Stimulated activated naive CD4-positive, alpha-beta T cell treated with Interleukin-2 at 50 U/mL for 16 hours (primary cell): ENCODE results near the gene ZKSCAN1.

ENCODE experiments used
- DNase-seq: peaks from one replicate; lab custom pipeline; 2025; lab: John Stamatoyannopoulos, UW

ZKSCAN1 gene

DNA sequence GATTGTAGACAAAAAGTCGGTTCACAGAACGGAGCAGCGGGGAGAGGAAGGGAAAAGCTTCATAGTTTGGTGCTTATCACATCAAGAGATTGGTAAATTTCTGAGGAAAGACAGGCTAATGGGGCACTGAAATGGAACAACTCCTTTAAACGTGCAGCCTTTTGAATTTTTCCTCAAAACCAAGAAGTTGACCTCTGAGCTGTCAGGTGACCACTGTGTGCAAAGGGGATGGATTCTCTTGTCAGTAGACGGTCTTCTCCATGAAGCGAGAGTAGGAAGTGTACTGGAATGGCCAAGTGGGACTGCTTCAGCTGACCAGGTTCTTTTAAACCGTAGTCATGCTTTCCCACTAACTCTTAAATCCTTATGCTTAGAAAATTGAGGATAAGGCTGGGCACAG, 22.9 kb downstream of the ZKSCAN1 start:
- DNase-seq, result no peak

DNA sequence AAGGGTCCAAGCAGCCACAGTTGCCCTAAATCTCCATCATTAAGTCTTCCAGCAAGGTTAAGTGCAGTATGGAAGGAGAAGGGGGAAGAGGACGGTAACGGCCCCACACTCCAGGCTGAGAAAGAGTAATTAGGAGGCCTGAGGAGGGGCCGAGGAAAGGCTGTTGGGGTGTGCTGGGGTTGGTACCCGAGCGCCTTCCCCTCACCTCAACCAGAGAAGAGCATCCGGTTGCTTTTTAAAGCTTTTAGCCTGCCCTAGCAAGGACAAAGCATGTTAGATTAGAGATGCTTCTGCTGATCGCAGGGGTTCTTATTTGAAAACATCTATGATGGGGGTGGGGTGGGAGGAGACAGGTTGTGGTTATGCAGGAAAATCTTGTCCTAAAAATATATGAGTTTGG, 25.2 kb downstream of the ZKSCAN1 start:
- DNase-seq, result no peak

DNA sequence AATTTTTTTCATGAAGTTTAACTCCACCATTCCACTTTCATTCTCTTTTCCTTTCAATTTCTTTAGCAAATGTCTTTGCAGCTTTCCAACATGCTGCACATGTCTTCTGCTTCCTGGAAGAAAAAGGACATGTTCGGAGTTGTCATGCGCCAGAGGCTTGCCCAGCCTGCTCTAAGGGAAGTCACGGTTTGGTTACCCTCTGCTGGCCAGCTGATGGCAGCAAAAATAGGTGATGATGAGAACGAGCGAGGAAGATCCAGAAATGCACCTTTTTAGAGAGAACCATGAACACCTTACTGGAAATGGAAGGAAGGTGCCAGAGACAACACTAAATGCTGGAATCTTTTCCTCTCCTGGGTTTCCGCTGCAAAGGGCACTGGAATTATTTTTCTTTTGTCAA, 29.3 kb downstream of the ZKSCAN1 start:
- DNase-seq, result no peak

DNA sequence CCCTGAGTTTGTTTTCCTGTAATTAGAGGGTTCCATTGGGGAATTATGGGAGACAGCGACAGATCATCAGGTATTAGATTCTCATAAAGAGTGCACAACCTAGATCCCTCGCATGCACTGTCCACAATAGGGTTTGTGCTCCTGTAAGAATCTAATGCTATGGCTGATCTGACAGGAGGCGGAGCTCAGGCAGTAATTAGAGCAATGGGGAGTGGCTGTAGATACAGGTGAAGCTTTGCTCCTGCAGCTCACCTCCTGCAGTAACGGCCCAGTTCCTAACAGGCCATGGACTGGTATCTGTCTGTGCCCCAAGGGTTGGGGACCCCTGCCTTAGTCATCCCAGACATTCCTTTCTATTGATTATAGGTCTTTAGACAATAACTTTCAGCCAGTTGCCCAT, 33.3 kb downstream of the ZKSCAN1 start:
- no peak for DNase-seq

DNA sequence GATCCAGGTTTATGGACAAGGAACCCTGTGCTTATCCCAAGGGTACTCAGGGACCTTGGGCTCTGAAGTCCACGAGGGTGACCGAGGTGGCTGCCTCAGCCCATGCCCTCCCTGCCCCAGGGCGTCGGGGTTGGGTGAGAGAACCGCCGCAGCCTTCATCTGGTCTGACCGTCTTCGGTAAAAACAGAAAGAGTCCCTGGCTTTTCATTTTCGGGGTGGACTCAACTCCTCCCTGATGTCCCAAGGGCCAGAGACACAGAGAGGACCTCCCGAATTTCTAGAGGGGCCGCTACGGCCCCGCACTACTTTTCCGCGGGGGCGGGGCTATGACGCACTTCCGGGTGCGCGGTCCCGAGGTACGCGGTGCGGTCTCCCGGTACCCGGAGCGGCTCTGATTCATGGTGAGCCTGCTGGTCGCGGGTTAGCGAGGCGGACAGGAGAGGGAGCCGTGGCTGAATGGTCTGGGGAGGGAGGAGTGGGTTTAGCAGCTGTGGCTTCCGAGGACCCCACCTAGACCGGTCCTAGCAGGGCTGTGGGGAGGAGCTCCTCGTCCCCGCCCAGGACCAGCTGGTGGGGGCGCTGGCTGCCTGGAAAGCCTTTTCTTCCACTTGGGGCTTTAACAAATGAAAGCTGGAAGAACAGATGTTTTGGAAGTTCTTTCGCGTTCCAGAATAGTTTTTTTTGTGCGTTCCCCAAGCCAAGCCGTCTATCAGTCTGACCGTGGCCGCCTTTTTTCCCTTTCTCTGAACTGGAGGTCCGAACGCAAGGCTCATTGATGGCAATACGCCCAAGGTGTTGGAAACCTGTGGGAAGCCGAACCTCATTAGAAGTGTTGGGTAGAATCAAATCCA, 34.3 kb downstream of the ZKSCAN1 start, which contains the start of gene ZSCAN21:
TSS of gene ZSCAN21 (plus strand) at position 334 of the 851 bp plus-strand sequence. CDS start 7,233 bp downstream, outside the sequence.
- peak; percentile 77 for DNase-seq

DNA sequence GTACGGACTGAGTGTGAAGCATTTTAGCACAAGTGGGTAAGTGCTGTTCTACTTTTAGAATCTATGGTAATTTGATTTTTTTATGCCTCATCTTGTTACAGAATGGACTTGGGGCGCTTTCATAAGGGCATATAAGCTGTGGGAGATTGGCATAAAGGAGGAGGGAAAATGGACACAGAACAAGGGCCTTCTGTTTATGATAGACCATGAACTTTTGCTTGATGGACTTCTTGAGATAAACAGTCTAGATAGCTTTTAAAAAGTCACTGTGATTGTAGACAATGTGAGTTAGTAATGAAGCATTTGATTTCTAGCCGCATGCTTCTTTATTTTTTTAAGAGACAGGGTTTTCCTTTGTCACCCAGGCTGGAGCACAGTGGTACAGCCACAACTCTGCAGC, 36.2 kb downstream of the ZKSCAN1 start:
- DNase-seq, result no peak

DNA sequence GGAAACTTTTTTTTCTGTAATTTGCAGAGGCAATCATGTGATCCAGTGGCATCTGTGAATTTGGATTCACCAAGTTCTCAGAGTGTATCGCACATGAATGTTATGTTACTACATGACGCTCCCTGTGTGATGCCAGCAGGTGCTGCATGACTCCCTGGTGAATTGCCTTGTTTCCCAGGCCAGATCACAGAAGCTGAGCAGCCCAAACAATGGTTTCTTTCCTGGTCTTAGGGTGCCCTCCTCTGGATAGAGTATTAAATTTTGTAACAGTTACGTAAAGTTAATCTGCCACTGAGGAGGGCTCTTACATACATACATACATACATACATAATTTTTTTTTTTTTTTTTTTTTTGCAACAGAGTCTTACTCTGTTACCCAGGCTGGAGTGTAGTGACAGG, 37.8 kb downstream of the ZKSCAN1 start:
- DNase-seq, result no peak

DNA sequence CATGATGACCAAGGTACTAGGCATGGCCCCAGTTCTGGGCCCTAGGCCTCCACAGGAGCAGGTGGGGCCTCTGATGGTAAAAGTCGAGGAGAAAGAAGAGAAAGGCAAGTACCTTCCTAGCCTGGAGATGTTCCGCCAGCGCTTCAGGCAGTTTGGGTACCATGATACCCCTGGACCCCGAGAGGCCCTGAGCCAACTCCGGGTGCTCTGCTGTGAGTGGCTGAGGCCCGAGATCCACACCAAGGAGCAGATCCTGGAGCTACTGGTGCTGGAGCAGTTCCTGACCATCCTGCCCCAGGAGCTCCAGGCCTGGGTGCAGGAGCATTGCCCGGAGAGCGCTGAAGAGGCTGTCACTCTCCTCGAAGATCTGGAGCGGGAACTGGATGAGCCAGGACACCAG, 41.6 kb downstream of the ZKSCAN1 start:
- no peak for DNase-seq

DNA sequence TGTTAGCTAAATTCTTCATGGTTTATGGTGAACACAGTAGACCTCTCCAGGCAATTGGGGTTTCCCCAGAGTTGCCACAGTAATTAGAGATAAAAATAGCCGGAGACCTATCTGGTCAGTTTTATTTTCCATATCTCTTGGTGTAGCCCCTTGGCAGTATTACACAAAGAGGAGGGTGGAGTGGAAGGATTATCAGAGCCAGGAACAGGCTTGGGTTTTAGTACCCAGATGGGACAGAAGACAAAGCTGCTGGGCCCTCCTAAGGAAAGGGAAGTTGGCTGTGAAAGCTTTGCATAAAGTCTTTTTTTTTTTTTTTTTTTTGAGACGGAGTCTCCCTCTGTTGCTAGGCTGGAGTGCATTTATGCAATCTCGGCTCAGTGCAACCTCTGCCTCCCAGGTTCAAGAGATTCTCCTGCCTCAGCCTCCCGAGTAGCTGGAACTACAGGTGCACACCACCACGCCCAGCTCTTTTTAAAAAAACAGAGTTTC, 43.9 kb downstream of the ZKSCAN1 start:
- no peak for DNase-seq

DNA sequence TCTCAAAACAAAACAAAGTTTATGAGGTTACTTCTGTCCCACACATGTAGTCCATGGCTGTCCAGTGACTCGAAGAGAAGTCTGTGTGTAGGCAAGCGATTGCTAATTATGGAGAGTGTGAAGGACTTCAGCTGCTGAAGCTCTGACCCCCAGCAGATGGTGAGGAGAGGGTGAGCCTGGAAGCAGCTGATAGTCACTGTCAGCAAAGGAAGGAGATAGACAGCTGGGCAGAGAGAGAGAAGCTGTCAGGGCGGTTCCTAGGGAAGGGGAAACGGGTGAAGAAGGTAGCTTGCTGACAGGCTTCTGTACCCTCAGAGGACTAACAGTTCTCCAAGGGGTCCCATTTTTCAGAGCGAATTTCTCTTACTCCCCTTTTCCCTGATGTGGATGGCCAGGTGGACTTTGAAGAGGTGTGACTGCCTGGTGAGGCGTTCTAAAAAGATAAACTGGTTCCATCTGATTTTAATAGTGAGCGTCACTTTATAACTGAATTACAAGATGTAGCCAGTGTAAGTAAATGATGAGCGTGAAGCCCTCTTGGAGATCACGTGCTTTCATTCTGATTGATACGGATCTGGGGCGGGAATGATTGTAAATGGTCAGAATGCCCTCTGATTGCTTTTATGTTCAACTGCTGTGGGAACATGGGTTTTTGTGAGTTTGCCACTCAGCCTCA, 46.3 kb downstream of the ZKSCAN1 start:
- DNase-seq, result no peak

DNA sequence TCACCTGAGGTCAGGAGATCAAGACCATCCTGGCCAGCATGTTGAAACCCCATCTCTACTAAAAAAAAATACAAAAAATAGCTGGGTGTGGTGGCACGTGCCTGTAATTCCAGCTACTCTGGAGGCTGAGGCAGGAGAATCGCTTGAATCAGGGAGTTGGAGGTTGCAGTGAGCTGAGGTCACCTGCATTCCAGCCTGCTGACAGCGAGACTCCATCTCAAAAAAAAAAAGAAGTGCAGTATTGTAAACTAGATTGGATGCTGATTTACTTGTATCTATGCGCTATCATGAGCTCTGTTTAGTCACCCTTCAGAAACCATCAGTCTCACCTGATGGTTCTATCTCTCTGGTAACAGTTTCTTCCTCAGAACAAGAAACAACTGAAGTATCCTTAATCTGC, 48.0 kb downstream of the ZKSCAN1 start:
- no peak for DNase-seq

DNA sequence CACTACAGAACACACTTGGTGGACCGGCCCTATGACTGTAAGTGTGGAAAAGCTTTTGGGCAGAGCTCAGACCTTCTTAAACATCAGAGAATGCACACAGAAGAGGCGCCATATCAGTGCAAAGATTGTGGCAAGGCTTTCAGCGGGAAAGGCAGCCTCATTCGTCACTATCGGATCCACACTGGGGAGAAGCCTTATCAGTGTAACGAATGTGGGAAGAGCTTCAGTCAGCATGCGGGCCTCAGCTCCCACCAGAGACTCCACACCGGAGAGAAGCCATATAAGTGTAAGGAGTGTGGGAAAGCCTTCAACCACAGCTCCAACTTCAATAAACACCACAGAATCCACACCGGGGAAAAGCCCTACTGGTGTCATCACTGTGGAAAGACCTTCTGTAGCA, 48.8 kb downstream of the ZKSCAN1 start:
- no peak for DNase-seq

DNA sequence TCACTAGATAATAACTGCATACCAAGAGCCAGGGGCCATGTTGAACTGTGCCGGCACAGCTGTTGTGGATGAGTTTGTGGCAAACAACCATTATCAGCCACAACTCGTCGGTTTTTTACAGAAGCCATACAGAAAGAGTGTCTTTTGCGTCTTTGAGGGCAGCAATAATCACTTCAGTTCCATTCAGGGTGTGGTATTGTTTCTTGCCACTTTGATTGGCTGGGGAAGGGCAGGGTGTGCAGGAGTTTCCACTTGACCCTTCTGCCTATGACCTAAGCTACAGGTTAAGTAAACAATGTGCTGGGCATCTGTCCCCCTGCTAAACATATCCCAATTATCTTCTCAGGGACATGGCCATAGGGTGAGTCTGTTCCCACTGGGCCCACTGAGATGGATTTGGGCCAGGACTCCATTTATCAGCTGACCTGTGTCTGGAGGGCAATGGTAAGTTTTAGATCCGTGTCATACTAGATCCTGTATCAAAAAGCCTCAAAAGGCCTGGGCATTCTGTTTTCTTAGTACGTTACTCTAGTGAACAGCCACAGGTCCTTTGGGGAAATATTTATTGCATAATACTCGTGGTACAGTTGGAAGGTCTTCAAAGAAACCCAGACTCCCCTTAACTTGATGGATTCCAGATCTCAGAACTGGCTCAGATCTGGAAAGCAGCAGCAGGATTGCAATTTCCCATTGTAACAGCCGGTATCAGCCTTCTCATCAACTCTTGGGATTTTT, 50.2 kb downstream of the ZKSCAN1 start:
- DNase-seq, result no peak

DNA sequence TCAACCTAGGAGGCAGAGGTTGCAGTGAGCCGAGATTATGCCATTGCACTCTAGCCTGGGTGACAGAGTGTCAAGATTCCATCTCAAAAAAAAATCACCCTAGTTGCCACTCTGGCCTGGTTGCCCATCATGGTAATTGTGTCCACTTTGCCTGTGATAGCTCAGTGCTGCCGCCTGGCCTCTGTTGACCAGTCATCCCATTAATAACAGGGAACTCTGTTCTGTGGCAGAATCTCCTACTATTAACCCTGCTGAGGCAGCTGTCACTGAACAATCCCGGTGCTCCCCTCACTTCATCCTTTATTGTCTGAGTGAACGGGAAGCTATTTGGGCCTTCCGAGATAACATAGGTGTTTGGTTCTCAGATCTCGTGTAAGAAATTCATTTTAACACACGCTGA, 51.6 kb downstream of the ZKSCAN1 start:
- no peak for DNase-seq

DNA sequence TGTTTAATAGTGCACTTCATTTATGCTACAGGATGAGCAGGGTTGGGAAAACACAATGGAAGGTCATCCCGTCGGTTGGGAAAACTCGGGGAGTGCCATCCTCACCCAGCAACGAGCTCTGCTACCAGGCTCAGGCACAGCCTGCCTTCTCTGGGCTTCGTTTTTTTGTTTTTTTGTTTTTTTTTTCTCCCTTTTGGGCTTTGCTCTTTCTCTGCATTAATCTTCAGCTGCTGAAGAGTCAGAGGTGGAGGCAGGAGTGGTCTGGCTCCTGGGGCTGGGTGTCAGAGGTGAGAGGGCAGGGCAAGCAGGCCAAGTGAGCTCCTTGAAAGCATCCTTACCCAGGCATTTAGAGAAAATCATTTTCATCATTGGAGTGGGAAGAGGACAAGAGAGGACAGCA, 54.6 kb downstream of the ZKSCAN1 start:
- DNase-seq, result no peak

DNA sequence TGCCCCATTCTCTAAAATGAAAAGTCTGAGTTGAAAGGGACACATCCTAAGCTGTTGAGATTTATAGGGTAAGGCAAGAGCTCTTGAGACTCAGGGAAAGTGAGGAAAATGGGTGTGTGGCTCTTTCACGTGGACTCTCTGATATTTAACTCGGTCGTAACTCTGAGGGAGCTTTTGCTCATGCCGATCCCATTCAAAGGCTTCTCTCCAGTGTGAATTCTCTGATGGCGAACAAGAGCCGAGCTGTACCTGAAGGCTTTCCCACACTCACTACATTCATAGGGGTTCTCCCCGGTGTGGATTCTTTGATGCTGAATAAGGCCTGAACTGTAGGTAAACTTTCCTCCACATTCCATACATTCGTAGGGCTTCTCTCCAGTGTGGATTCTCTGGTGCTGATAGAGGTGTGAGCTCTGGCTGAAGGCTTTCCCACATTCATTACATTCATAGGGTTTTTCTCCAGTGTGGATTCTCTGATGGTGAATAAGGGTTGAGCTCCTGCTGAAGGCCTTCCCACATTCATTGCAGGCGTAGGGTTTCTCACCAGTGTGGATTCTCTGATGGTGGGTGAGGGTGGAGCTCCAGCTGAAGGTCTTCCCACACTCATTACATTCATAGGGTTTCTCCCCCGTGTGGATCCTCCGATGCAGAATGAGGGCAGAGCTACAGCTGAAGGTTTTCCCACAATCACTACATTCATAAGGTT, 55.8 kb downstream of the ZKSCAN1 start:
- DNase-seq, result no peak

DNA sequence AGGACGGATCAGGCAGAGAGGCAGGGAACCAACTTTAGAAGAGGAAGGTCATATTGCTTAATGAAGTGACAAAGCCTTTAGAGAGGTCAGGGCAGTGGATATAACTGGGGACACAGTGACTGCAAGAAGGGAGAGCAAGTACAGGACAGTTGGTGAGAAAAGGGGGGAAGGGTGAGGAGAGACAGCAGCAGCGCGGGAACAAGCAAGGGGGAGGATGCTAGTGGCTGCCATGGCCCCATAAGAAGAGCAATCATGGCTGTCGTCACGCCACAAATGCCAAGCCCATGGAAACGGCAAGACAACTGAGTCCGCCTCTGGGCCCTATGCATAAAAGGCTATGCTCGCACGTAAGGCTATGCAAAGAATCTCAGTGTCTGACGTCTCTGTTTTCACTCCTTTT, 57.1 kb downstream of the ZKSCAN1 start:
- DNase-seq, result no peak

DNA sequence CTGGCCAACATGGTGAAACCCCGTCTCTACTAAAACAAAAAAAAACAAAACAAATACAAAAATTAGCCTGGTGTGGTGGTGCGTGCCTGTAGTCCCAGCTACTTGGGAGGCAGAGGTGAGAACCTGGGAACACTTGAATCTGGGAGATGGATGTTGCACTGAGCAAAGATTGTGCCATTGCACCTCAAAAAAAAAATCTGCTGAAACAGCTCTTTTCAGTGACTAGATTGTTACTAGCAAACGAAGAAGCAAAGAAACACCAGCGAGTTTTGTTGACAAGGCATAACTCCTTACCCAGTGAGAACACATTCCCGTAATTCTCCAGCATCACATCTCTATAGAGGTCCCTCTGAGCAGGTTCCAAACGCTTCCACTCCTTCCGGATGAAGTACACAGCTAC, 59.4 kb downstream of the ZKSCAN1 start:
- DNase-seq, result no peak

DNA sequence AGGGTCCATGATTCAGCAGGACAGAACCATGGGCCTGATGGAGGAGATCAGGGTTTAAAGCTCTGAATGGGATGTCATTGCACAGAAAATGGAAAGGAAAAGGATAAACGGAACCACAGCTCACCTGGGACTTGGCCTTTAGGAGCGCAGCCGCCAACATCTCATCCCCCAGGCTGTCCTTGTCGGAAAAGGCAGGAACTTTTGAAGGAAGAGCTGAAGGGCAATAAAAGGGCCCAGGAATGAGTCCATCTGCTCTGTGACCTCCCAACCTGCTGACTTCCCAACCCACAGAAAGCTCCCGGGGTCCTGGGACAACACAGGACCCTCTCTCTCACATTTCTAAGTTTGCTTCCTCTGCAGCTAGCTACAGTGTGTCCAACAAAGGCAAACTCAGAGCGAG, 60.0 kb downstream of the ZKSCAN1 start:
- DNase-seq, result no peak

DNA sequence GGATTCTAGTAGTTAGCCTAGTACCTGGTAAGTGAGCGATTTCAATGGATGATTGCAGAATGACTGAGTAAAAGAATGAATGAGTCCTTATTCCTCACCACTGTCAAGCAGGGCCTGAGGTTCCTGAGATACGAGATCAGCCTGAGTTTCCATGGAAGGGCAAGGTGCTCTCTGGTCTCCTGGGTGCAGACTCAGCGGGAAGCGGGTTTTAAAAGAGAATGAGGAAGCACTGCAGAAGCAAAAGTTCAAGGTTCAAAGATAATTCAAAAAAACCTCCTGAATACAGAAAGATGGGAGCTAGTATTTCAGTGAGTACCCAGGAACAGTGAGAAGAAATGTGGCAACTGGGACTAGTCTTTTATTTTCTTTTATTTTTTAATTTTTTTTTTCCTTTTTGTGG, 61.8 kb downstream of the ZKSCAN1 start:
- DNase-seq, result no peak

DNA sequence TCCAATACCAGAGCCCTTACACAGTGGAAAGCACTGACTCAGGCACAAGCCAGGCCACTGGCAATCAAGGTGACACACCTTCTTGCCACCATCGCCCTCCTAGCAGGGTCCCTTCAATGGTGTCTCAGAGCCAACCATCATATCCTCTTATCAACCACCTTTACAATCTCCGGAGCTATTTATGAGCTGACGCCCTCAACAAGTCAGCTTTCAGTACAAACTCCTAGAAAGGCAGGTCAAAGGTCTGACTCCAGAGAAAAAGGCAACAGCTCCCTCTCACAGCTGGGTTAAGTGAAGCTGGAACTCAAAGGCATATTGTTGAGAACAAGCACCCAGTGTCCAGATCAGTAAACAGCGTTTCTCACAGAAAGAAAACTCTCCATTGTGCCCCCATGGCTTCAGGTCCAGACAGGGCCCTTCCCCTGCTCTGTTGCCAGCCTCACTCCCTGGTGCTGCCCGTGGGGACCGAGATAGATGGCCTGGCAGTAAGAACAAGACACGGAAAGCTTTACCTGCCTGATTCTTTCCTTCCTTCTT, 63.7 kb downstream of the ZKSCAN1 start:
- DNase-seq, result no peak
